ENCODE data around the gene ARID1B. TPM values are rescaled to one million over a fixed set of nuclear protein-coding genes. Genes with fewer than 3 reads are reported as not detected.

ARID1B gene
- total and polyA plus RNA-seq, 2 experiments from 2014 or later = 32.9 to 67.0 TPM

- no peak overlapping the region for H3K4me2 ChIP-seq
- no peak for DNase-seq (ENCODE audit: low spot score)
- H3K36me3 ChIP-seq (replicated peaks; ENCODE audit: insufficient read depth, low read depth) = no peaks in the 10 kb centered on the region
- H3K9me3 ChIP-seq (ENCODE audit: low read depth) = no peaks in the 10 kb centered on the region
- no peak overlapping the region for H3K4me3 ChIP-seq
- H3K27ac ChIP-seq = no peak overlapping the region
- WGBS (ENCODE audit: low lambda C conversion rate, missing lambda C conversion rate) = 91% methylated on average over 8 of the region's 8 CpGs
- H3K4me1 ChIP-seq (ENCODE audit: insufficient read depth) = no peaks in the 10 kb centered on the region
- H4K20me1 ChIP-seq (ENCODE audit: insufficient read depth, poor library complexity, severe bottlenecking) = peaks cover 8% of the 10 kb centered on the region
- no peak for TF ChIP-seq EZH2 (IDR thresholded peaks at IDR 0.05; ENCODE audit: borderline replicate concordance)
- TF ChIP-seq CTCF (IDR thresholded peaks at IDR 0.05; ENCODE audit: poor library complexity) = no peak
- TF ChIP-seq EZH2phosphoT487 (IDR thresholded peaks at IDR 0.05; ENCODE audit: low read depth, severe bottlenecking, unreplicated experiment) = no peak
- no peaks in the 10 kb centered on the region for H3K27me3 ChIP-seq
- no peaks in the 10 kb centered on the region for H3K9me2 ChIP-seq (replicated peaks; ENCODE audit: insufficient read depth)
- no peak overlapping the region for H2AFZ ChIP-seq
- H3K79me2 ChIP-seq = peaks cover 57% of the 10 kb centered on the region
Measured at GRCh38 chr6:157050537-157051265, 273.5 kb downstream of the ARID1B start.

GRCh38 chr6:157054531-157054979 is 277.4 kb downstream of the ARID1B start:
- Histone ChIP-seq H3K9me3 (ENCODE audit: low read depth) (no peaks in the 10 kb centered on the region), H4K20me1 (ENCODE audit: insufficient read depth, poor library complexity, severe bottlenecking) (peaks cover 3% of the 10 kb centered on the region), H3K4me1 (ENCODE audit: insufficient read depth) (no peaks in the 10 kb centered on the region), H3K4me2 (no peak overlapping the region), H3K79me2 (peaks cover 56% of the 10 kb centered on the region), H3K27me3 (no peaks in the 10 kb centered on the region), H3K4me3 (no peak overlapping the region), H3K27ac (no peak overlapping the region), H3K36me3 (replicated peaks; ENCODE audit: insufficient read depth, low read depth) (no peaks in the 10 kb centered on the region), H2AFZ (no peak overlapping the region), H3K9me2 (replicated peaks; ENCODE audit: insufficient read depth) (no peaks in the 10 kb centered on the region)
- DNase-seq (ENCODE audit: low spot score) = no peak
- TF ChIP-seq EZH2phosphoT487 (IDR thresholded peaks at IDR 0.05; ENCODE audit: low read depth, severe bottlenecking, unreplicated experiment) = no peak
- 98% methylated on average over 4 of the region's 4 CpGs for WGBS (ENCODE audit: low lambda C conversion rate, missing lambda C conversion rate)

- no peak for DNase-seq (ENCODE audit: low spot score)
- no peak overlapping the region for H3K4me2 ChIP-seq
Measured at GRCh38 chr6:157055863-157056262, 278.7 kb downstream of the ARID1B start.

More at GRCh38 chr6:157055863-157056262, 278.7 kb downstream of the ARID1B start:
- Histone ChIP-seq H3K4me3 (no peak overlapping the region), H3K4me1 (ENCODE audit: insufficient read depth) (no peaks in the 10 kb centered on the region), H4K20me1 (ENCODE audit: insufficient read depth, poor library complexity, severe bottlenecking) (peaks cover 3% of the 10 kb centered on the region), H3K36me3 (replicated peaks; ENCODE audit: insufficient read depth, low read depth) (no peaks in the 10 kb centered on the region), H3K79me2 (peaks cover 59% of the 10 kb centered on the region), H3K27ac (no peak overlapping the region), H3K9me3 (ENCODE audit: low read depth) (no peaks in the 10 kb centered on the region), H3K27me3 (no peaks in the 10 kb centered on the region), H2AFZ (no peak overlapping the region), H3K9me2 (replicated peaks; ENCODE audit: insufficient read depth) (no peaks in the 10 kb centered on the region)
- 99% methylated on average over 3 of the region's 3 CpGs for WGBS (ENCODE audit: low lambda C conversion rate, missing lambda C conversion rate)
- no peak for TF ChIP-seq EZH2 (IDR thresholded peaks at IDR 0.05; ENCODE audit: borderline replicate concordance)
- TF ChIP-seq CTCF (IDR thresholded peaks at IDR 0.05; ENCODE audit: poor library complexity) = no peak
- no peak for TF ChIP-seq EZH2phosphoT487 (IDR thresholded peaks at IDR 0.05; ENCODE audit: low read depth, severe bottlenecking, unreplicated experiment)
